ENCODE measurements around the gene PROZ. TPM values are rescaled to one million over a fixed set of nuclear protein-coding genes. Genes with fewer than 3 reads are reported as not detected.
A peak's percentile ranks its signal among the peaks of the same experiment; 100 is the strongest.

PROZ gene
- total and polyA plus RNA-seq, 2 of the 13 experiments (the other 11 are each of a cell fraction or from before 2014, with no cell fraction given), result 5.6 to 22.5 TPM

DNA sequence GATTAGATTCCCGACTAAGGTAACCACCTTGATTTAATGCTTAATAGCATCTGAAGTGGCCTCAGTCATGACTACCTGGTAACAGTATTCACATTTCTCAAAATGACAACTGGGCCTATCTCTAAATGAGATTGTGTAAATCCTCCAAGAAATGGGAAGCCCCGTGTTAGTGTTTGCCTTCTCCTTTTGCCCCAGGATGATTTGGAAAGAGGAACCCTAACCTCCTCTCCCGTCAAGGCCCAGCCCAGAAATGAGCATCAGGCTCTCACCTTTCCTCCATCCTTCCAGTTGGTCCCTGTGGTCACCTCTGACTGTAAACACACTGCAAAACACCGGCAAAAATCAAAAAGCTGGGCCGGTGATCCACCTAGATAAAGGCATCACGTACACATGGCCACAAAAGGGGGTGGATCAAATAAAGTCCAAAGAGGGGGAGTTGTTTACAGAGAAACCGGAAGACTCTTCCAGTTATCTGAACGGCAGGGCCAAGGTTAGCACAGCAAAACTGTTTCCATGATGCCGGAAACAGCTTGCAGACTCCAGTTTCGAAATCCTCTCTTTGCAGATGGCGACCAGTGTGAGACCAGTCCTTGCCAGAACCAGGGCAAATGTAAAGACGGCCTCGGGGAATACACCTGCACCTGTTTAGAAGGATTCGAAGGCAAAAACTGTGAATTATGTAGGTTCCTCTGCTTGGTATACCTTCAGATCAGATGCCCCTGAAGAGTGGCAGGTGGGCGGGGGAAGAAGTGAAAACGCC, 19.5 kb upstream of the PROZ start (continued):
- TF ChIP-seq, protein P1, sequence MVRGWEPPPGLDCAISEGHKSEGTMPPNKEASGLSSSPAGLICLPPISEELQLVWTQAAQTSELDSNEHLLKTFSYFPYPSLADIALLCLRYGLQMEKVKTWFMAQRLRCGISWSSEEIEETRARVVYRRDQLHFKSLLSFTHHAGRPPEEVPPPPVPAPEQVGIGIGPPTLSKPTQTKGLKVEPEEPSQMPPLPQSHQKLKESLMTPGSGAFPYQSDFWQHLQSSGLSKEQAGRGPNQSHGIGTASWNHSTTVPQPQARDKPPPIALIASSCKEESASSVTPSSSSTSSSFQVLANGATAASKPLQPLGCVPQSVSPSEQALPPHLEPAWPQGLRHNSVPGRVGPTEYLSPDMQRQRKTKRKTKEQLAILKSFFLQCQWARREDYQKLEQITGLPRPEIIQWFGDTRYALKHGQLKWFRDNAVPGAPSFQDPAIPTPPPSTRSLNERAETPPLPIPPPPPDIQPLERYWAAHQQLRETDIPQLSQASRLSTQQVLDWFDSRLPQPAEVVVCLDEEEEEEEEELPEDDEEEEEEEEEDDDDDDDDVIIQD (CRISPR knock-in tag; IDR thresholded peaks at IDR 0.05; ENCODE audit: low read depth), result peak; percentile 70; the same call in 1 of the 2 replicates
- TF ChIP-seq ZNF326 (CRISPR knock-in tag; IDR thresholded peaks at IDR 0.05; ENCODE audit: borderline replicate concordance), result no peak
- TF ChIP-seq FOXM1 (CRISPR knock-in tag; IDR thresholded peaks at IDR 0.05), result no peak
- TF ChIP-seq, protein P2, sequence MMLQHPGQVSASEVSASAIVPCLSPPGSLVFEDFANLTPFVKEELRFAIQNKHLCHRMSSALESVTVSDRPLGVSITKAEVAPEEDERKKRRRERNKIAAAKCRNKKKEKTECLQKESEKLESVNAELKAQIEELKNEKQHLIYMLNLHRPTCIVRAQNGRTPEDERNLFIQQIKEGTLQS (CRISPR knock-in tag; IDR thresholded peaks at IDR 0.05), result no peak
- TF ChIP-seq RARG (CRISPR knock-in tag; IDR thresholded peaks at IDR 0.05; ENCODE audit: low read depth), result peak; percentile 89; the same call in 1 of the 2 replicates
- TF ChIP-seq ZNF749 (CRISPR knock-in tag; IDR thresholded peaks at IDR 0.05; ENCODE audit: borderline replicate concordance), result no peak
- TF ChIP-seq YEATS4 (CRISPR knock-in tag; IDR thresholded peaks at IDR 0.05; ENCODE audit: borderline replicate concordance), result peak; percentile 84
- TF ChIP-seq REXO4 (CRISPR knock-in tag; IDR thresholded peaks at IDR 0.05; ENCODE audit: borderline replicate concordance), result no peak
- TF ChIP-seq CENPT (CRISPR knock-in tag; IDR thresholded peaks at IDR 0.05; ENCODE audit: low read depth), result no peak
- TF ChIP-seq HNF4A (CRISPR knock-in tag; IDR thresholded peaks at IDR 0.05), result peak; percentile 86
- TF ChIP-seq KDM5A (IDR thresholded peaks at IDR 0.05; ENCODE audit: borderline replicate concordance, low read length), result no peak
- no peak for TF ChIP-seq SRSF4 (IDR thresholded peaks at IDR 0.05; ENCODE audit: low read depth, low read length, poor library complexity, severe bottlenecking)
- 0 out of 2 replicates have a peak, but pooled peaks have one; percentile 51 for TF ChIP-seq ZNF138 (CRISPR knock-in tag; IDR thresholded peaks at IDR 0.05; ENCODE audit: low read depth)
- peak; percentile 82; the same call in 1 of the 2 replicates for TF ChIP-seq TOE1 (CRISPR knock-in tag; IDR thresholded peaks at IDR 0.05)
- TF ChIP-seq MAFF (IDR thresholded peaks at IDR 0.05; ENCODE audit: low read depth, low read length), result peak; percentile 8; the same call in 1 of the 2 replicates
- TF ChIP-seq ARHGAP35 (CRISPR knock-in tag; IDR thresholded peaks at IDR 0.05; ENCODE audit: borderline replicate concordance), result no peak
- peak; percentile 62; the same call in 1 of the 2 replicates for TF ChIP-seq ZNF256 (CRISPR knock-in tag; conservative IDR thresholded peaks at IDR 0.05)
- TF ChIP-seq, protein P3, sequence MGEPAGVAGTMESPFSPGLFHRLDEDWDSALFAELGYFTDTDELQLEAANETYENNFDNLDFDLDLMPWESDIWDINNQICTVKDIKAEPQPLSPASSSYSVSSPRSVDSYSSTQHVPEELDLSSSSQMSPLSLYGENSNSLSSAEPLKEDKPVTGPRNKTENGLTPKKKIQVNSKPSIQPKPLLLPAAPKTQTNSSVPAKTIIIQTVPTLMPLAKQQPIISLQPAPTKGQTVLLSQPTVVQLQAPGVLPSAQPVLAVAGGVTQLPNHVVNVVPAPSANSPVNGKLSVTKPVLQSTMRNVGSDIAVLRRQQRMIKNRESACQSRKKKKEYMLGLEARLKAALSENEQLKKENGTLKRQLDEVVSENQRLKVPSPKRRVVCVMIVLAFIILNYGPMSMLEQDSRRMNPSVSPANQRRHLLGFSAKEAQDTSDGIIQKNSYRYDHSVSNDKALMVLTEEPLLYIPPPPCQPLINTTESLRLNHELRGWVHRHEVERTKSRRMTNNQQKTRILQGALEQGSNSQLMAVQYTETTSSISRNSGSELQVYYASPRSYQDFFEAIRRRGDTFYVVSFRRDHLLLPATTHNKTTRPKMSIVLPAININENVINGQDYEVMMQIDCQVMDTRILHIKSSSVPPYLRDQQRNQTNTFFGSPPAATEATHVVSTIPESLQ (CRISPR knock-in tag; conservative IDR thresholded peaks at IDR 0.05), result no peak
- TF ChIP-seq, protein P4, sequence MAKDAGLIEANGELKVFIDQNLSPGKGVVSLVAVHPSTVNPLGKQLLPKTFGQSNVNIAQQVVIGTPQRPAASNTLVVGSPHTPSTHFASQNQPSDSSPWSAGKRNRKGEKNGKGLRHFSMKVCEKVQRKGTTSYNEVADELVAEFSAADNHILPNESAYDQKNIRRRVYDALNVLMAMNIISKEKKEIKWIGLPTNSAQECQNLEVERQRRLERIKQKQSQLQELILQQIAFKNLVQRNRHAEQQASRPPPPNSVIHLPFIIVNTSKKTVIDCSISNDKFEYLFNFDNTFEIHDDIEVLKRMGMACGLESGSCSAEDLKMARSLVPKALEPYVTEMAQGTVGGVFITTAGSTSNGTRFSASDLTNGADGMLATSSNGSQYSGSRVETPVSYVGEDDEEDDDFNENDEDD (CRISPR knock-in tag; IDR thresholded peaks at IDR 0.05; ENCODE audit: borderline replicate concordance), result peak; percentile 37; the same call in 1 of the 2 replicates
- TF ChIP-seq GLI4 (CRISPR knock-in tag; IDR thresholded peaks at IDR 0.05; ENCODE audit: borderline replicate concordance), result no peak

Measured in HepG2 (cell line).